HL-60/S4 treated with phorbol 12-myristate 13-acetate at 8.2 ng/mL for 4 days and 3 days (cell line): Measurements from ENCODE around the gene RASSF7.
"Not testable (repeated sequence)": the region's sequence is repeated elsewhere in the genome, so short reads cannot be mapped to it uniquely, and the experiment has no call there.

Experiments used
- in situ Hi-C: fragments of 300-500 bp; cut with MboI; formaldehyde crosslinking; loops from 2 replicates; pipeline ENCODE4 v1.15.0; 2022; ENCODE audit warnings: low sequenced_read_pairs

RASSF7 gene

DNA sequence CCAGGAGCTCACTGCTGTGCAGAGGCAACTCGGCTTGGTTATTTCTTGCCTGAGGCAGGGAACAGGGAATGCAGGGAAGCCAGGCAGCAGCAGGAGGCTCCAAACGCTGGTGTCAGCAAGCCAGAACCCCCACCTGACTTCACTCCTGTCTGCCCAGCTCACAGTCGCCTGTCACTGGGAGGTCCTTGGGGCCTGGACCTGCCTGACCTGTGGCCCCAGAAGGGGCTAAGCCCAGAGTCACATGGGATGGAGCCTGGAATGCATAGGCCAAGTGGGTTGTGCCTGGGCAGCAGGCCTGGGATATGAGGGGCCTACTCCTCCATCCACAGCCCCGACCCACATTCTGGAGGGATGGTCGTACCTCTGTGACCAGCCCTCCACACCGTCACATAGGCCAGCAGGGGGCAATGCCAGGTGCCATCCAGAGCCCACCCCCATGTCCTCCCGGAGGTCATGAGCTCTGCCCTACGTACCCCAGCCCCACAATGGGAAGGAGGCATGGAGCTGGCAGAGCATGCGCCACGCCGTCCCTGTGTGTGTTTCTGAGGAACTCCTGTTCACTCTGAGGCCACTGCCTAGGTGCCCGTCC lies 5.2 kb downstream of the RASSF7 start:
- in situ Hi-C loops, result no loop called here

DNA sequence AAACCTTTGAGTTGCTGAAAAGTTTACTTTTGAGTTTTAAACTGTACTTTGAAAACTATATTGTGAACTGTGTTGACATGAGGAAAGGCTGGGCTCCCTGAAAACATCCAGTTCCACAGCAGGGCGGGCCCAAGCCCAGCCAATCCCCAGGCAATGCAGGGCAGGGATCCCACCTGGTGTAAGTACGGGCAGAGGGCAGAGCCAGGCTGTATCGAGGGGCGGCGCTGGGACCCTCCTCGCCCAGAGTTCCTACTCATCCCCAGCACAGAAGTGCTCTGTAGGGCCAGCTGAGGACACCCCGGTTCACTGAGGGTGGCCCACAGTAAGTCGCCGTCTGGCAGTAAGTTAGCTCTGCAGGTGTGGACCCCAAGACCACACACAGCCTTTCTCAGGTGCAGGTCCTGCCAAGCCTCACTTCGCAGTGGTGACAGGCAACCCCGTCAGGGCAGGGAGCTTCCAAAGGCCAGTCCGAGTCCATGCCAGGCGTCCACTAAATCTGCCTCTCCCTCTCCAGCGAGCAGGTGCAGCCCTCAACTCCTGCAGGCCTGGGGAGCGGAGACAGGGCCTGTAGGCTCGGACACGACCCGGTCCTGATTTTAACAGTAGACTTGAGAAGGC lies 6.3 kb downstream of the RASSF7 start:
- in situ Hi-C loops, result no loop called here

GRCh38 chr11:567629-568292 lies 7.0 kb downstream of the RASSF7 start:
- in situ Hi-C loops, result no loop called here

DNA sequence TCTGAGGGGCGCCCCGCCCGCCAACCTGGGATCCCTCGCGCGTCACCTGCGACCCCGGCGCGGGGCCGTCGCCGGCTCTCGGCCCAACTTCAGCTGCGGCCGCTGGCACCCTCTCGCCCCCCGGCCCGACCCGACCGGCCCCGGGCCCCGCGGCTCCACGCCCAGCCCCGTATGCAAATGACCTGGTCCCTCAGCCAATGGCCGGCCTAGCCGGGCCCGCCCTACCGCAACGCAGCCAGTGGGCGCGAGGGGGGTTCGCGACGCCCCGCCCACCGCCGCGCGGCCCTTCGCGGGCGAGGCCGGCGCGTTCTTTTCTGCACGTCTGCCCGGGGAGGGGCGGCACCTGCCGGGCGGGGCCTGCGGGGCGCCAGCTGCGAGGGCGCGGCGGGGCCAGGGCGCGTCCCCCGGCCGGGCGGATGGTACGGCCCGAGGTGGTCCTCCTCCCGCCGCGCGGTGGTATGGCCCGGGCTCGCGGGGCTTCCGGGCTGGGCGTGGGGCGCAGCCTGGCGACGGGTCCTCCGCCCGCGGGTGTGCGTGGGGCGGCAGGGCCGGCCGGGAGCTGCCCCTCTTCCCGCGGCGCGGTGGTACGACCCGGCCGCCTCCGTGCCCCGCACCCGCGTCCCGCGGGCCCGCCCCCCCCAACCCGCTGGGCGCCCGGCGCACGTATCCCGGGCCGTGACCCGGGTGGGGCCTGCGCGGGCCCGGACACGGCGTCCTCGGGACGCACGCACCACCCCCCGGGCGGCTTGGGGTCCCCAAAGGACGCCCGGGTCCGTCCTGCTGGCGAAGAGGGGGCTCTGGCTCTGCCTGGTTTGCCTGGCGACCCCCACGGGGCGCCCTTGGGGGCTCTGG lies 7.8 kb downstream of the RASSF7 start:
- in situ Hi-C loops, result no loop called here

- in situ Hi-C loops, result no loop called here
Observed at GRCh38 chr11:569158-569885, 8.6 kb downstream of the RASSF7 start.

DNA sequence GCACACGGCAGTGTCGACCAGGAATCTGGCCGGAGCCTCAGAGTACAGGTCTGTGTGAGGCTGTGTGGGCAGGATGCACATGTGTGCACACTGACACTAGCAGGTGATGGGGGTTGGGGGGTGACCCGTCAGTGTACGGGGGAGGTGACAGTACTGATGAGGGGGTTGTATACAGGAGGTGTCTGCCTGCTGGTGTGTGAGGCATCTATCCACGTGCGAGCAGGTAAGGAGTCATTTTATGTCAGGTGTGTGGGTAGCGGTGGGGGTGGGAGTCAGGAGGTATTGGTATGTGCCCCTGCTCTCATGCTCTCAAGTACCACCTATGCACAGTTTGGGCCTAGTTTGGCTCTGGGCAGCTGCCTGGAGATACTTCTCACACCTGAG lies 11.0 kb downstream of the RASSF7 start:
- in situ Hi-C loops, result no loop called here

DNA sequence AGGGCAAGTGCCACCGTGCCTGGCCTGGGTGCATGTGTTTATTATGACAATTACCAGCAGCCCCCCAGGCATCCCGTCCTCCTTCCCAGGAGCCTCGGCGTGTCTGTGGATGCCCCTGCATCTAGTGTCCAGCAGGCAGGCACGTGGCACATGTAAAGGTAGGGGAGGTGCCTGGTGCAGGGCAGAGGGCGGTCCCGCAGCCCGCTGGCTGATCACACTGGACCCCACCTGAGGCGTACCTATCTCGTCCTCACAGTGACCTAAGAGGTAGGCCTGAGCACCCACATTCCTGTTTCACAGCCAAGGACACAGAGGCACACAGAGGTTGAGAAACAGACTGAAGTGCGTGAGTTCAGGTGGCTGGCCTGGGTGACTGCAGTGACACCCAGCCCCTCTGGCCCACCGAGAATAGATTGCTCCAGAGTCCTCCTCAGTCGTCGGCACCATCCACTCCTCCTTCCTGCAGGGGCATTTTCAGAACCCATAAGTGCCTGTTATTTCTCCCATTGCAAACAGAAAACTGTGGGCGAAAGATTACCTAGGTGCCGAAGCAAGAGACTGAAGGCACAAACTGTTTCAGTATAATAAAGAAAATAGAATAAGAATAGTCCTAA lies 12.5 kb downstream of the RASSF7 start:
- in situ Hi-C loops, result no loop called here

DNA sequence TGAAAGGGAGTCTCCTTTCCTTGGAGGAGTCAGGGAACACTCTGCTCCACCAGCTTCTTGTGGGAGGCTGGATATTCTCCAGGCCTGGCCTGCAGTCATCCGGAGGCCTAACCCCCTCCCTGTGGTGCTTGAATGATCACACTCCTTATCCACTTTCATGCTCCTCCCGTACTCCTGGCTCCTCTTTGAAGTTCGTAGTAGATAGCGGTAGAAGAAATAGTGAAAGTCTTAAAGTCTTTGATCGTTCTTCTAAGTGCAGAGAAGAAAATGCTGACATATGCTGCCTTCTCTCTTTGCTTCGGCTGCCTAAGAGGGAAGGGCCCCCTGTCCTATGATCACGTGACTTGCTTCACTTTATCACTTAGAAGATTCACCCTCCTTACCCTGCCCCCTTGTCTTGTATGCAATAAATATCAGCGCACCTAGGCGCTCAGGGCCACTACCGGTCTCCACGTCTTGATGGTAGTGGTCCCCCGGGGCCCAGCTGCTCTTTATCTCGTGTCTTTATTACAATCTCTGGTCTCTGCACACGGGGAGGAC lies 13.3 kb downstream of the RASSF7 start:
- in situ Hi-C loops, result not testable (repeated sequence)

- in situ Hi-C loops, result no loop called here
Observed at GRCh38 chr11:574632-575312, 14.0 kb downstream of the RASSF7 start.

GRCh38 chr11:575313-575995 lies 14.7 kb downstream of the RASSF7 start:
- in situ Hi-C loops, result no loop called here

- in situ Hi-C loops, result no loop called here
Observed at GRCh38 chr11:575996-576768, 15.4 kb downstream of the RASSF7 start, which contains the start of gene PHRF1. TSS of gene PHRF1 (plus strand) at chr11:576470. CDS start at chr11:581513, 5,043 bp downstream.

DNA sequence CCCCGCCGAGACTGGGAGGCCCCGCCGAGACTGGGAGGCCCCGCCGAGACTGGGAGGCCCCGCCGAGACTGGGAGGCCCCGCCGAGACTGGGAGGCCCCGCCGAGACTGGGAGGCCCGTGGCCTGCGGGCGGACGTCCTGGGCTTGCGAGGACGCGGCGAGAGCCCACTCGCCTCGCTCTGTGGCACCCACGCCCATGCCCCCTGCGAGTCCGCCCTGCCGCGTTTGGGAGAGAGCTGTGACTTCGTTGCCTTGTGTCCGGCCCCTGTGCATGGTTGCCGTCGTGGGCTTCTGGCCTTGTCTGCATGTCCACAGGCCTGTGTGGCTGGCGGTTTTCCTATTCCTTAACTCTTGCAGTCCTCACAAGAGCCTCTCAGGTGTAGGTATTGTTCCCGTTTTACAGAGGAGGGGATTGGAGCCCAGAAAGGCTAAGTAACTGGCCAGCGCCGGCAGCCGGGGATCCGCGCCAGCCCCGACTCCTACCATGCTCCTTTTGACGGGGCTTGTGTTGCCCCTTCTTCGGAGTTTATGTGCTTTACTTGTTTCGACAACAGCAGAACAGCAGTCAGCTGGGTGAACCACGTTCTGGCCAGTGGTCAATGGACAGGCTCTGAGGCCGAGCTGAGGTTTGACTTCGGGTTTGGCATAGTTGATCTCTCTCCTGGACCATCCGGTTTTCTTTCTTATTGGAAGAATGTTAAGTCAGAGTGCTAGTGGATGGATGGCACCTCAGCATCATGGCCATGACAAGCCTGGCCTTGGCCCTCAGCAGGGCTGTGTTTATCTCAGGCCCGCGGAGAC lies 16.2 kb downstream of the RASSF7 start:
- in situ Hi-C loops, result no loop called here

GRCh38 chr11:577611-577894 lies 16.8 kb downstream of the RASSF7 start:
- in situ Hi-C loops, result no loop called here

GRCh38 chr11:578276-579035 lies 17.7 kb downstream of the RASSF7 start:
- in situ Hi-C loops, result no loop called here

DNA sequence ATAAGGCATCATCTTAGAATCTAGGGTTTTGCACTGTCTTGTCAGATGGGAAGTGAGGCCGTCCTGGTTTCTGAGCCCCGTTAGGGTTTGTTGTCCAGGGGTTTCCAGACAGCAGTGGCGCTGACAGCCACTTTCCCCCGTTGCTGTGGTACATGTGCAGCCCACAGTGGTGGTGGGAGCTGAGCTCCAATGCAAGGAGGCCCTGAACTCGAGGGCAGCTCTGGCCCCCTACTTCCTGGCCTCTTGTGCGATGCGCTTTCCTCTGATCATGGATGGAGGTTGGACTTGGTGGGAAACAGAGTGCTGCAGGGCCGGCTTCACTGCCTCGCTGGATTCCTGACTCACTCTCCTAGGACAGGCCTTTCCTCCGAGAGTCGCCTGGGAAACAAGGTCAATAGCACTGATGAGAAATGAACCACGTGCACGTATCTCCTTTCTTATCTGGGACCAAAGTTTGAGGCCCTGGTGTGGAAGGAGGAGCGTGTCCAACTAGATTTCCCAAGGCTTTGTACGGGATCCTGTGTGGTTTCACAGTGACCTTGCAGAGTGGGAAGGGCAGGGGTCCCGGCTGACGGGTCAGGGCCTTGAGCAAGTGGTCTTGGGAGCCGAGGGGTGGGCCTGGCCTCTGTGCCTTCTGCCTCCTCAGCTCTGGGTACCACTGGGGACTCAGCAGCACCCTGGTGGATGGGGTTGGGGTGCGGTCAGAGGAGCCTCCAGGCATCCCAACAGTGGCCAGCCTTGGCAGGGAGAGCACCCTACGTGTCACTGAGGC lies 19.2 kb downstream of the RASSF7 start:
- in situ Hi-C loops, result no loop called here

DNA sequence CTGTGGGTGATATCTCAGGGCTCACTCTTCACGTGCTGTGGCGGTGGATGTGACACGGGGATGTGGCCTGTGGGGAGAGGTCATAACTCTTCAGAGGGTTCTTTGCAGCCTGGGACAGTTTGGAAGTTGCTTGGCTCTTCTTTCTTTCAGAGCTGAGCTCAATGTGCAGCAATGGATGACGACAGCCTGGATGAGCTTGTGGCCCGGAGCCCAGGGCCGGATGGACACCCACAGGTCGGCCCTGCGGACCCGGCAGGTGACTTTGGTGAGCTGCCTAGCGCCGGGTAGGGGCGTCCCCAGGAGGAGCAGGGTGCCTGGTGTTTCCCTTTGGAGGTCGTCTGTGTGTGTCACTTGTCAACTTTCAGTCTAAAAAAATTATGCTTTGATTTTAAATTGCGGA lies 20.6 kb downstream of the RASSF7 start:
- in situ Hi-C loops, result no loop called here
